Hepatocyte (in vitro differentiated cells): Measurements from ENCODE around the gene ELOVL3. TPM values are rescaled to one million over a fixed set of nuclear protein-coding genes. Genes with fewer than 3 reads are reported as not detected.
"Not testable (repeated sequence)": the region's sequence is repeated elsewhere in the genome, so short reads cannot be mapped to it uniquely, and the experiment has no call there.

Experiments
- DNase-seq: peaks from one replicate; pipeline ENCODE4 v3.0.0-alpha.2; 2016; ENCODE audit warnings: low spot score
- H2AFZ ChIP-seq: fragments of 200-600 bp; sonication (generic); 2 replicates; pipeline ENCODE4 v1.6.0; 2016; ENCODE audit warnings: antibody characterized with exemption, mild to moderate bottlenecking
- H3K27ac ChIP-seq: fragments of 200-600 bp; sonication (generic); 2 replicates; pipeline ENCODE4 v1.5.1; 2016; ENCODE audit warnings: mild to moderate bottlenecking
- H3K27me3 ChIP-seq: fragments of 200-600 bp; sonication (generic); 2 replicates; pipeline ENCODE4 v1.6.1; 2016
- H3K36me3 ChIP-seq: fragments of 200-600 bp; sonication (generic); replicated peaks from 2 replicates; pipeline ENCODE4 v1.5.1; 2016; ENCODE audit warnings: low read depth; ENCODE audit not compliant: insufficient read depth
- H3K4me1 ChIP-seq: fragments of 200-600 bp; sonication (generic); 2 replicates; pipeline ENCODE4 v1.5.1; 2016; ENCODE audit warnings: mild to moderate bottlenecking, moderate library complexity; ENCODE audit not compliant: insufficient read depth
- H3K4me2 ChIP-seq: fragments of 200-600 bp; sonication (generic); 2 replicates; pipeline ENCODE4 v1.6.0; 2016
- H3K4me3 ChIP-seq: fragments of 200-600 bp; sonication (generic); 2 replicates; pipeline ENCODE4 v1.5.1; 2016; ENCODE audit warnings: mild to moderate bottlenecking
- H3K79me2 ChIP-seq: fragments of 200-600 bp; sonication (generic); 2 replicates; pipeline ENCODE4 v1.6.0; 2017; ENCODE audit warnings: mild to moderate bottlenecking
- H3K9me2 ChIP-seq: fragments of 200-600 bp; sonication (generic); replicated peaks from 2 replicates; pipeline ENCODE4 v1.6.0; 2017; ENCODE audit warnings: mild to moderate bottlenecking; ENCODE audit not compliant: insufficient read depth
- H3K9me3 ChIP-seq: fragments of 200-600 bp; sonication (generic); 2 replicates; pipeline ENCODE4 v1.5.1; 2016; ENCODE audit warnings: low read depth, mild to moderate bottlenecking
- H4K20me1 ChIP-seq: fragments of 200-600 bp; sonication (generic); 2 replicates; pipeline ENCODE4 v1.6.0; 2016; ENCODE audit warnings: mild to moderate bottlenecking; ENCODE audit not compliant: insufficient read depth, poor library complexity, severe bottlenecking
- EZH2 ChIP-seq: fragments of 200-600 bp; sonication (generic); IDR thresholded peaks from 2 replicates; pipeline ENCODE4 v1.6.1; 2016; ENCODE audit warnings: antibody characterized with exemption, mild to moderate bottlenecking, borderline replicate concordance
- EZH2phosphoT487 ChIP-seq: fragments of 200-600 bp; sonication (generic); IDR thresholded peaks from one replicate; pipeline ENCODE4 v1.6.1; 2018; ENCODE audit warnings: antibody characterized with exemption, mild to moderate bottlenecking, low read depth, moderate library complexity; ENCODE audit not compliant: unreplicated experiment, severe bottlenecking
- WGBS: methylation state at CpG from one replicate; pipeline ENCODE4 v1.1.6; 2016; ENCODE audit warnings: low lambda C conversion rate; ENCODE audit errors: missing lambda C conversion rate; 5-methylcytosine and 5-hydroxymethylcytosine counted together
- polyA plus RNA-seq: library from polyadenylated mRNA; unstranded; fragments of >200 nt; fragmentation: Nextera tagmentation; extraction: Ambion mirVana; gene quantifications from 2 replicates; pipeline ENCODE4 v1.2.1, GENCODE V29; 2016
- total RNA-seq: library from RNA; depleted of rRNA; stranded (reverse); fragments of >200 nt; gene quantifications from 2 replicates; pipeline ENCODE4 v1.2.3, GENCODE V29; 2014
- TF ChIP-seq, protein P1 (sequence below): fragments of 200-600 bp; sonication (generic); IDR thresholded peaks from 2 replicates; pipeline ENCODE4 v1.5.1; 2016; ENCODE audit warnings: antibody characterized with exemption, mild to moderate bottlenecking; ENCODE audit not compliant: poor library complexity

ELOVL3 gene
- total and polyA plus RNA-seq, 2 experiments from 2014 or later = not detected

DNA sequence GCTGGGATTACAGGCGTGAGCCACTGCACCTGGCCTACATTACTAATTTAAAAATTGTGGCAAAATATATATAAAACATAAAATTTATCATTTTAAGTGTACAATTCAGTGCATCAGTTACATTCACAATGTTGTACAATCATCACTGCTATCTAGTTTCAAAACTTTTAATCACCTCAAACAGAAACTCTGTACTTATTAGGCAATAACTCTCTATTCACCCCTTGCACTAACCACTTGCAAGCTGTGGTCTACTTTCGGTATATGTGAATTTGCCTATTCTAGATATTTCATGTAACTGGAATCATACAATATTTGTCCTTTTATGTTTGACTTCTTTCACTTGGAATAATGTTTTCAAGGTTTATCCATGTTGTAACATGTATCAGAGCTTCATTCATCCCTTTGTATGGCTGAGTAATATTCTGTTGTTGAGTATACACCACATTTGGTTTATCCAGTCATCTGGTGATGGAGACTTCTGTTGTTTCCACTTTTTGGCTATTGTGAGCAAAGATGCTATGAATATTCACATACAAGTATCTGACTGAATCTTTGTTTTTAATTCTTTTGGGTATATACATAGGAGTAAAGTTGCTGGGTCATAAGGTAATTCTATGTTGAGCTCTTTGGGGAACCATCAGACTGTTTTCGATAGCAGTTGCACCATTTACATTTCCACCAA is 14.3 kb upstream of the ELOVL3 start:
- H3K4me1 ChIP-seq = no peaks in the 10 kb centered on the region
- H3K4me2 ChIP-seq = no peak overlapping the region
- H3K27ac ChIP-seq = no peak overlapping the region
- H3K79me2 ChIP-seq = no peaks in the 10 kb centered on the region
- H4K20me1 ChIP-seq = no peaks in the 10 kb centered on the region
- no peak overlapping the region for H2AFZ ChIP-seq
- 92% methylated on average over 3 of the region's 3 CpGs for WGBS
- TF ChIP-seq EZH2 = no peak
- TF ChIP-seq EZH2phosphoT487 = no peak
- TF ChIP-seq, protein P1, sequence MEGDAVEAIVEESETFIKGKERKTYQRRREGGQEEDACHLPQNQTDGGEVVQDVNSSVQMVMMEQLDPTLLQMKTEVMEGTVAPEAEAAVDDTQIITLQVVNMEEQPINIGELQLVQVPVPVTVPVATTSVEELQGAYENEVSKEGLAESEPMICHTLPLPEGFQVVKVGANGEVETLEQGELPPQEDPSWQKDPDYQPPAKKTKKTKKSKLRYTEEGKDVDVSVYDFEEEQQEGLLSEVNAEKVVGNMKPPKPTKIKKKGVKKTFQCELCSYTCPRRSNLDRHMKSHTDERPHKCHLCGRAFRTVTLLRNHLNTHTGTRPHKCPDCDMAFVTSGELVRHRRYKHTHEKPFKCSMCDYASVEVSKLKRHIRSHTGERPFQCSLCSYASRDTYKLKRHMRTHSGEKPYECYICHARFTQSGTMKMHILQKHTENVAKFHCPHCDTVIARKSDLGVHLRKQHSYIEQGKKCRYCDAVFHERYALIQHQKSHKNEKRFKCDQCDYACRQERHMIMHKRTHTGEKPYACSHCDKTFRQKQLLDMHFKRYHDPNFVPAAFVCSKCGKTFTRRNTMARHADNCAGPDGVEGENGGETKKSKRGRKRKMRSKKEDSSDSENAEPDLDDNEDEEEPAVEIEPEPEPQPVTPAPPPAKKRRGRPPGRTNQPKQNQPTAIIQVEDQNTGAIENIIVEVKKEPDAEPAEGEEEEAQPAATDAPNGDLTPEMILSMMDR = no peak
- no peaks in the 10 kb centered on the region for H3K27me3 ChIP-seq
- DNase-seq = no peak
- no peaks in the 10 kb centered on the region for H3K36me3 ChIP-seq
- no peaks in the 10 kb centered on the region for H3K9me2 ChIP-seq
- no peak overlapping the region for H3K4me3 ChIP-seq
- no peaks in the 10 kb centered on the region for H3K9me3 ChIP-seq

DNA sequence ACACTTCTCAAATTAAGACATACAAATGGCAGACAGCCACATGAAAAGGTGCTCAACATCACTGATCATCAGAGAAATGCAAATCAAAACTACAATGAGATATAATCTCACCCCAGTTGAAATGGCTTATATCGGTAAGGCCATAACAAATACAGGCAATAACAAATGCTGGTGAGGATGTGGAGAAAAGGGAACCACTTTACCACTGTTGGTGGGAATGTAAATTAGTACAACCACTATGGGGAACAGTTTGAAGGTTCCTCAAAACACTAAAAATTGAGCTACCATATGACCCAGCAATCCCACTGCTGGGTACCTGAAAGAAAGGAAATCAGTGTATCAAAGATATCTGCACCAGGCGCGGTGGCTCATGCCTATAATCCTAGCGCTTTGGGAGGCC is 12.5 kb upstream of the ELOVL3 start:
- H3K27ac ChIP-seq, H2AFZ ChIP-seq, H3K36me3 ChIP-seq, H3K4me1 ChIP-seq, H3K79me2 ChIP-seq, H3K27me3 ChIP-seq, H3K9me3 ChIP-seq, H4K20me1 ChIP-seq, H3K9me2 ChIP-seq, DNase-seq, H3K4me2 ChIP-seq, H3K4me3 ChIP-seq: not testable (repeated sequence)
- WGBS = 94% methylated on average over 4 of the region's 4 CpGs

- no peak for TF ChIP-seq EZH2phosphoT487
- Histone ChIP-seq H3K79me2 (no peaks in the 10 kb centered on the region), H3K36me3 (no peaks in the 10 kb centered on the region), H3K9me2 (no peaks in the 10 kb centered on the region), H3K4me3 (no peak overlapping the region), H3K27me3 (no peaks in the 10 kb centered on the region), H3K27ac (no peak overlapping the region), H2AFZ (no peak overlapping the region), H4K20me1 (no peaks in the 10 kb centered on the region), H3K4me2 (no peak overlapping the region), H3K4me1 (no peaks in the 10 kb centered on the region), H3K9me3 (no peaks in the 10 kb centered on the region)
- DNase-seq = no peak
- 81% methylated on average over 5 of the region's 5 CpGs for WGBS
Observed at GRCh38 chr10:102219370-102219769, 6.7 kb upstream of the ELOVL3 start.

DNA sequence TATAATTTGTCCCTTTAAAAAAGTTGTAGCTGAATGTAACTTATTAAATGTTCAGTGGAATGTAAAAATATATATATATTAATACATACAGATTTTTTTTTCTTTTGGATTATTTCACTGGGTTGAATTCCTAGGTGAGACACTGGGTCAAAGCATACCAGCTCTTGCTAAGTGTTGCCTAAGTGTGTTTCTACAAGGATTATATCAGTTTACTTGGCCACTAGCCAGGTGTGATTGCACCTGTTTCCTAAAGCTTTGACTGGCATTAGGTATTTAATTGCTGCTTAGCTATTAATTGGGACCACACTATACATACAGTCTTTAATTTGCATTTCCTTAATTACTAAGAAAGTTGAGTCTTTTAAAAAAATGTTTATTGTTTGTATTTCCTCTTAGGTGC is 5.5 kb upstream of the ELOVL3 start:
- no peak overlapping the region for H3K4me2 ChIP-seq
- no peak overlapping the region for H2AFZ ChIP-seq
- peaks cover 8% of the 10 kb centered on the region for H3K4me1 ChIP-seq
- no peaks in the 10 kb centered on the region for H3K9me2 ChIP-seq
- TF ChIP-seq, protein P1 = no peak
- DNase-seq = no peak
- H3K36me3 ChIP-seq = no peaks in the 10 kb centered on the region
- H3K4me3 ChIP-seq = no peak overlapping the region
- H3K9me3 ChIP-seq = no peaks in the 10 kb centered on the region
- H3K27ac ChIP-seq = no peak overlapping the region
- no peaks in the 10 kb centered on the region for H3K79me2 ChIP-seq
- no peaks in the 10 kb centered on the region for H3K27me3 ChIP-seq
- H4K20me1 ChIP-seq = no peaks in the 10 kb centered on the region

GRCh38 chr10:102222797-102223196 is 3.3 kb upstream of the ELOVL3 start:
- Histone ChIP-seq H3K27me3 (peaks cover 13% of the 10 kb centered on the region), H3K4me1 (peaks cover 11% of the 10 kb centered on the region), H3K9me3 (no peaks in the 10 kb centered on the region), H3K36me3 (no peaks in the 10 kb centered on the region), H2AFZ (no peak overlapping the region), H3K4me2 (no peak overlapping the region), H3K79me2 (no peaks in the 10 kb centered on the region), H3K4me3 (no peak overlapping the region), H4K20me1 (no peaks in the 10 kb centered on the region), H3K27ac (no peak overlapping the region), H3K9me2 (no peaks in the 10 kb centered on the region)
- 90% methylated on average over 5 of the region's 5 CpGs for WGBS
- TF ChIP-seq, protein P1 = no peak
- TF ChIP-seq EZH2 (no peak), EZH2phosphoT487 (no peak)
- no peak for DNase-seq
